Stomach (tissue), 9 donors: Measurements from ENCODE around the gene NSMCE4A. TPM values are rescaled to one million over a fixed set of nuclear protein-coding genes. Genes with fewer than 3 reads are reported as not detected.
"Not testable (repeated sequence)": the region's sequence is repeated elsewhere in the genome, so short reads cannot be mapped to it uniquely, and the experiment has no call there.

Experiments used
- DNase-seq, 2 donors: peaks; one replicate each; pipeline versions ENCODE4 v3.0.0 to v3.0.0-alpha.2; 2013 to 2019
- H3K27ac ChIP-seq, 5 donors: fragments of 200-600 bp in 4 of 5; sonication (generic) in 4 of 5; one replicate each; pipeline ENCODE4 v1.5.1; 2013 to 2019; ENCODE audit warnings: mild to moderate bottlenecking in 1 of 5, moderate library complexity in 1 of 5
- H3K27me3 ChIP-seq, 3 donors: fragments of 200-600 bp; sonication (generic); one replicate each; pipeline ENCODE4 v1.5.1; 2017 to 2019; ENCODE audit warnings: mixed run types in 1 of 3
- H3K36me3 ChIP-seq, 4 donors: fragments of 200-600 bp; sonication (generic); 1 replicate in 3 of 4; 2 replicates in 1 of 4; pipeline ENCODE4 v1.5.1; 2016 to 2019
- H3K4me1 ChIP-seq, 4 donors: fragments of 200-600 bp; sonication (generic); one replicate each; pipeline ENCODE4 v1.5.1; 2016 to 2019
- H3K4me3 ChIP-seq, 4 donors: fragments of 200-600 bp; sonication (generic) in 3 of 4; one replicate each; pipeline ENCODE4 v1.5.1; 2016 to 2019; ENCODE audit warnings: mild to moderate bottlenecking in 1 of 4
- H3K9me3 ChIP-seq, 4 donors: fragments of 200-600 bp; sonication (generic); one replicate each; pipeline ENCODE4 v1.5.1; 2016 to 2019
- CTCF ChIP-seq, 7 experiments: fragments of 450-650 bp in 4 of 7; fragments of 200-600 bp in 3 of 7; sonication (generic) in 3 of 7; IDR thresholded peaks; one replicate each; pipeline ENCODE4 v1.5.1; 2016 to 2019; ENCODE audit warnings: antibody characterized with exemption in 7 of 7, control low read depth in 2 of 7, mild to moderate bottlenecking in 1 of 7
- EP300 ChIP-seq: sonication (generic); formaldehyde crosslinking; IDR thresholded peaks from one replicate; pipeline ENCODE4 v1.6.1; 2017; ENCODE audit warnings: antibody characterized with exemption
- POLR2A ChIP-seq, 4 donors: fragments of 450-650 bp; IDR thresholded peaks; one replicate each; pipeline ENCODE4 v1.6.1; 2016; ENCODE audit warnings: antibody characterized with exemption in 4 of 4, control low read depth in 2 of 4, mild to moderate bottlenecking in 1 of 4, moderate library complexity in 1 of 4
- POLR2AphosphoS5 ChIP-seq, 3 donors: sonication (generic); formaldehyde crosslinking; IDR thresholded peaks; one replicate each; pipeline ENCODE4 v1.6.1; 2016; ENCODE audit warnings: antibody characterized with exemption in 3 of 3
- WGBS, 5 donors: extraction: QIAGEN DNeasy Blood & Tissue Kit in 3 of 5; methylation state at CpG; one replicate each; pipeline versions ENCODE4 v1.1.5 to v1.1.7; 2013 to 2018; 5-methylcytosine and 5-hydroxymethylcytosine counted together
- intact Hi-C: fragments of 100-400 bp; cut with DNase I; formaldehyde crosslinking; loops from one replicate; pipeline ENCODE4 v1.15.1; 2023; ENCODE audit warnings: low total_unique reads
- polyA plus RNA-seq, 3 donors: library from polyadenylated mRNA; stranded (reverse); fragments of 200-250 nt; gene quantifications; one replicate each; pipeline ENCODE4 v1.2.3, GENCODE V29; 2013
- total RNA-seq, 5 donors: library from RNA; depleted of rRNA; stranded (reverse); fragments of >200 nt; gene quantifications; one replicate each; pipeline versions ENCODE4 v1.1.0 to v1.2.3, GENCODE V29; 2014 to 2016
- donor health status: healthy with polysubstance abuse.
- donor health status: Bipolar disorder and iron deficiency.
- donor health status: healthy.

NSMCE4A gene
- total and polyA plus RNA-seq, 8 donors, result 43.8 to 441 (median 96.4) TPM

- H3K27me3 ChIP-seq, result no peaks in the 10 kb centered on the region
- intact Hi-C loops, result no loop called here
- H3K9me3 ChIP-seq, result no peaks in the 10 kb centered on the region
- H3K36me3 ChIP-seq, result no peaks in the 10 kb centered on the region
- DNase-seq, result peak; percentile 69 to 86
- TF ChIP-seq EP300, result no peak
- TF ChIP-seq CTCF (IDR thresholded peaks at IDR 0.05), result no peak
- TF ChIP-seq POLR2A (IDR thresholded peaks at IDR 0.05), result peak in 1 of 4 donors; percentile 17
- TF ChIP-seq POLR2AphosphoS5 (IDR thresholded peaks at IDR 0.05), result peak; percentile 6 to 47 (median 25)
- H3K4me1 ChIP-seq, result peaks cover 0 to 40% (median 19%) of the 10 kb centered on the region in 4 donors
- peak overlapping the region; percentile 71 to 92 (median 89) for H3K27ac ChIP-seq
- 13 to 30% (median 20%) methylated on average over 9 of the region's 9 CpGs for WGBS, 5 donors
- H3K4me3 ChIP-seq, result peak overlapping the region; percentile 1 to 16 (median 13)
These were observed 46.4 kb upstream of the NSMCE4A start for GRCh38 chr10:122021379-122021778.

- Histone ChIP-seq H3K4me1 (peaks cover 0 to 44% (median 20%) of the 10 kb centered on the region in 4 donors), H3K27ac (peak overlapping the region; percentile 66 to 92 (median 89)), H3K9me3 (no peaks in the 10 kb centered on the region), H3K36me3 (no peaks in the 10 kb centered on the region), H3K4me3 (peak overlapping the region in 2 of 4 donors; percentile 21 to 40), H3K27me3 (no peaks in the 10 kb centered on the region)
- no peak for DNase-seq
- no peak for TF ChIP-seq CTCF (IDR thresholded peaks at IDR 0.05)
- TF ChIP-seq EP300, result no peak
- TF ChIP-seq POLR2AphosphoS5 (IDR thresholded peaks at IDR 0.05), result no peak
- TF ChIP-seq POLR2A (IDR thresholded peaks at IDR 0.05), result no peak
- 65 to 76% (median 70%) methylated on average over 6 of the region's 6 CpGs for WGBS, 5 donors
- intact Hi-C loops, result no loop called here
These were observed 45.2 kb upstream of the NSMCE4A start for GRCh38 chr10:122020226-122020625.

- Histone ChIP-seq H3K27ac (peak overlapping the region; percentile 88 to 92 (median 90)), H3K9me3 (no peaks in the 10 kb centered on the region), H3K27me3 (no peaks in the 10 kb centered on the region), H3K4me1 (peaks cover 4 to 50% (median 24%) of the 10 kb centered on the region in 4 donors), H3K4me3 (peak overlapping the region; percentile 14 to 40 (median 23)), H3K36me3 (no peaks in the 10 kb centered on the region)
- WGBS, 5 donors, result 25 to 51% (median 36%) methylated on average over 22 to 24 of the region's 24 CpGs
- TF ChIP-seq EP300, result no peak
- TF ChIP-seq POLR2A (IDR thresholded peaks at IDR 0.05), result peak in 2 of 4 donors; percentile 71 to 74
- no peak for TF ChIP-seq CTCF (IDR thresholded peaks at IDR 0.05)
- peak in 2 of 3 donors; percentile 66 to 89 for TF ChIP-seq POLR2AphosphoS5 (IDR thresholded peaks at IDR 0.05)
- intact Hi-C loops, result no loop called here
- DNase-seq, result peak; percentile 86 to 87
These were observed 44.5 kb upstream of the NSMCE4A start for GRCh38 chr10:122019414-122019975.

- peak overlapping the region; percentile 14 to 40 (median 23) for H3K4me3 ChIP-seq
These were observed 44.0 kb upstream of the NSMCE4A start for GRCh38 chr10:122018951-122019413.

GRCh38 chr10:122018491-122018890 lies 43.5 kb upstream of the NSMCE4A start:
- TF ChIP-seq POLR2A (IDR thresholded peaks at IDR 0.05) (no peak), EP300 (no peak), POLR2AphosphoS5 (IDR thresholded peaks at IDR 0.05) (no peak), CTCF (IDR thresholded peaks at IDR 0.05) (no peak)
- 18 to 36% (median 25%) methylated on average over 7 of the region's 7 CpGs for WGBS, 5 donors
- Histone ChIP-seq H3K4me3 (peak overlapping the region; percentile 14 to 40 (median 23)), H3K9me3 (no peaks in the 10 kb centered on the region), H3K4me1 (peaks cover 8 to 52% (median 30%) of the 10 kb centered on the region in 4 donors), H3K27ac (peak overlapping the region; percentile 88 to 92 (median 90)), H3K36me3 (no peaks in the 10 kb centered on the region), H3K27me3 (no peaks in the 10 kb centered on the region)
- intact Hi-C loops, result no loop called here
- DNase-seq, result no peak

More at GRCh38 chr10:122018951-122019413, 44.0 kb upstream of the NSMCE4A start:
- Histone ChIP-seq H3K4me1 (peaks cover 6 to 50% (median 27%) of the 10 kb centered on the region in 4 donors), H3K36me3 (no peaks in the 10 kb centered on the region), H3K27me3 (no peaks in the 10 kb centered on the region), H3K27ac (peak overlapping the region; percentile 88 to 92 (median 90)), H3K9me3 (no peaks in the 10 kb centered on the region)
- 25 to 55% (median 36%) methylated on average over 16 of the region's 16 CpGs for WGBS, 5 donors
- intact Hi-C loops, result no loop called here
- peak in 2 of 3 donors; percentile 51 to 65 for TF ChIP-seq POLR2AphosphoS5 (IDR thresholded peaks at IDR 0.05)
- TF ChIP-seq EP300, result no peak
- DNase-seq, result peak; percentile 76 to 85

GRCh38 chr10:122017926-122018325 lies 42.9 kb upstream of the NSMCE4A start:
- 65 to 71% (median 67%) methylated on average over 4 of the region's 4 CpGs for WGBS, 5 donors
- Histone ChIP-seq H3K27ac (peak overlapping the region in 4 of 5 donors; percentile 88 to 92 (median 90)), H3K4me1 (peaks cover 13 to 57% (median 34%) of the 10 kb centered on the region in 4 donors)
- H3K36me3 ChIP-seq, H3K9me3 ChIP-seq, H3K27me3 ChIP-seq, DNase-seq, intact Hi-C loops, H3K4me3 ChIP-seq: not testable (repeated sequence)
